ENCODE data around the gene LCN6.
"Not testable (repeated sequence)": the region's sequence is repeated elsewhere in the genome, so short reads cannot be mapped to it uniquely, and the experiment has no call there.

Gene LCN6

DNA sequence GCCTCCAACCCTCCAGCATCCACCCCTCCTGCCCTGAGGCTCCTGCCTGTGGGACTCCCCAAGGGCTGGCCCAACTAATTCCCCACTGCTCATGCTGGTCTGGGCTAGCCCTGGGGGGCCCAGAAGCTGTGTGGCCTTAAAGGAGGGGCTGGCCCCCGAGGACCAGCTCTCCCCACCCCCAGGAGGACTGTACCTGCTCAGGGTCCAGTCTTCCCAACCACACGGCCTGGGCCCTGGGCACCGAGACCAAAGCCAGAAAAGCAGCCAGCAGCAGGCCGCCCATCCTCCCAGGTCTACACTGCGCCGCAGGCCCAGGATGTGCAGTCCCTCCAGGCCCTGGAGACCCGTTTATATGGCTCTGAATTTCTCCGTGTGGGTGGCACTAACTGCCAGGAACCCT lies at the start of gene LCN6:
Gene LCN6, minus strand, starts transcription at position 325 of the 400 bp plus-strand sequence. Its CDS starts 42 bp downstream, at position 283.
- no peak for DNase-seq

GRCh38 chr9:136796775-136797347 lies 48.5 kb upstream of the LCN6 start:
- DNase-seq: not testable (repeated sequence)

DNA sequence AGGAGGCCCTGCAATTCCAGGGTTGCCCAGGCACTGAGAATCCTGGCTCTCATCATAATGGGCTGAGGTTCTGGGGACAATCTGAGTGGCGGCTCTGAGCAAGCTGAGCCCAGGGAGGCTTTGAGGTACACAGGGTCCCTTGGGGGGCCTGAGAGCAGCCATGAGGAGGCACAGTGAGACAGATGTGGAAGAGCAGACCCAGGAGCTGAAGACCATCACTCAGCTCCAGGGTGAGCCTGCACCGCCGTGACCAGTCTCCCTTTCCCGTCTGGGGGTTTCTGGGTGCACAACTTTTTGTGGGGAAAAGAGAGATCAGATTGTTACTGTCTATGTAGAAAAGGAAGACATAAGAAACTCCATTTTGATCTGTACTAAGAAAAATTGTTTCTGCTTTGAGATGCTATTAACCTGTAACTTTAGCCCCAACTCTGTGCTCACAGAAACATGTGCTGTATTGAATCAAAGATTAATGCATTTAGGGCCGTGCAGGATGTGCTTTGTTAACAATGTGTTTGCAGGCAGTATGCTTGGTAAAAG lies 48.0 kb upstream of the LCN6 start, which contains the start of gene CCDC183:
Gene CCDC183, plus strand, starts transcription at position 101 of the 537 bp plus-strand sequence. Its CDS starts 60 bp downstream, at position 161.
- no peak for DNase-seq

DNA sequence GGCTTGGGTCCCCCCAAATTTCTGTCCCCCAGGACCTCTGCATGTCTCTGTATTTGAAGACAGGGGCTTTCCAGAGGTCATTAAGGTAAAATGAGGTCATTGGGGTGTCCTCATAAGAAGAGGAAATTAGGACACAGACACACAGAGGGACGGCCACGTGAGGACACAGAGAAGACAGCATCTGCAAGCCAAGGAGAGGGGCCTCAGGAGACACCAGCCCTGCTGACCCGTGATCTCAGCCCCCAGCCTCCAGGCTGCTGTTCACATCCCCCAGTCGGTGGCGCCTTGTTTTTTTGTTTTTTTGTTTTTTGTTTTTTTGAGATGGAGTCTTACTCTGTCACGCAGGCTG lies 46.6 kb upstream of the LCN6 start:
- no peak for DNase-seq

DNA sequence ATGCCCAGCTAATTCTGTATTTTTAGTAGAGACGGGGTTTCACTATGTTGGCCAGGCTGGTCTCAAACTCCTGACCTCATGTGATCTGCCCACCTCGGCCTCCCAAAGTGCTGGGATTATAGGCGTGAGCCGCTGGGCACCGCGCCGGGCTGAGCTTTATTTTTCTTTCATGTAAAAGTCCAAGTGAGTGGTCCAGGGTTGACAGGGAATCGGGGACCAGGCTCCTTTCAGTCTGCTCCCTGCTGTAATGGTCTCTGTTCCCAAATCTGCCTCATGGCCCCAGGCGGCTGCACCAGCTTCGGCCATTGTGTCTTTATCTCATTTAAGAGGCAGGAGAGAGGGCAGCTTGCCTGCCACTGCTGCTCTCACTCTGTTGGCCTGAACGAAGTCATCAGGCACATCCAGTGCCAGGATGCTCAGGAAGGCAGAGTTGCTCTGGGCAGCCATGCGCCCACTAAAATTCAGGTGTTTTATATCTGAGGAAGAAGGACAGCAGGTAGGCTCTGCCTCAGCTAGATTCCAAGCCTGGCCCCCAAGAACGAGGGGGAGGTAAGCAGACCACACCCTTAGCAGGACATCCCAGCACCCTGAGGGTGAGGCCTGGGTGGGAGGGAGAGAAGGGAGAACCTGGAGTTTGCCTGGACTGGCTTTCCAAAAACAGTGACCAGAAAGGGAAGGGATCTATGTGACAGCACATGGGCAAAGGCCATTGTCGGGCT lies 46.1 kb upstream of the LCN6 start:
- DNase-seq: no peak

DNA sequence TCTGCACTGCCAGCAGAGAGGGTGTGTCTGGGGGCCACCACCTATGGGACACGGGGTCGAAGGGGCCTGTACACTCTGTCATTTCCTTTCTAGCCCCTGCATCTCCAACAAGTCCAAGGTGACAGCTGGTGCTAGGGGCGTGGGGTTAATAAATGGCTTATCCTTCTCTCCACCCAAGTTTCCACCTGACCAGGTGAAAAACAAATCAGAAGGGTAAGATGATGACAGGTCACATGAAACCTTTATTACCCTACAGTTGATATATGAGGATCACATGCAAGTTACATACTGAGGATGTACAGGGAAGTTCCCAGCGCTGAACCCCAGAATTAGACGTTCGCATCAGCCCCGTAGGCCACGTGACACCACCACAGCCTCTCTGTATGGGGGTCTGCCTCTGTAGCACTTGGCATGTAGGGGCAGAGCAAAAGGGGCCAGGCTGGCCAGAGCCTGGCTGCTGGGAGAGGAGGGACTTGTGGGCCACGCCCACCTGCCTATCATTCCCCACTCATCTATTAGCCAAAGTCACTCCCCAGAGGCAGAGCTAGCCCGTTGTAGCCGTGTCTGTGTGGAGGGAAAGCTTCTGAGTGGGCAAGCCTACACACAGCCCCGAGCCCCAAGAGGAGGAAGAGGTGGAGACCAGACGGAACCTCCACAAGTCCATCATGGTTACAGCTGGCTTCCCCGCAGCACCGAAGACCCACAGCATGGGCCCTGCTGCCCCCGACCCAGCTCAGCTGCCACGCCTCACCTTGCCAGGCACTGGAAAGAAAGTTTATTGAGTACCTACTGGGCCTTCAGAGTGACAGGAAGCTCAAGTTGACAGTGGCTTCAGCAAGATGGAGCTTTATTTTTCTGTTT lies 45.0 kb upstream of the LCN6 start:
- DNase-seq: no peak

GRCh38 chr9:136792321-136793085 lies 44.2 kb upstream of the LCN6 start:
- no peak for DNase-seq

GRCh38 chr9:136791516-136792276 lies 43.4 kb upstream of the LCN6 start:
- DNase-seq: peak; percentile 71

DNA sequence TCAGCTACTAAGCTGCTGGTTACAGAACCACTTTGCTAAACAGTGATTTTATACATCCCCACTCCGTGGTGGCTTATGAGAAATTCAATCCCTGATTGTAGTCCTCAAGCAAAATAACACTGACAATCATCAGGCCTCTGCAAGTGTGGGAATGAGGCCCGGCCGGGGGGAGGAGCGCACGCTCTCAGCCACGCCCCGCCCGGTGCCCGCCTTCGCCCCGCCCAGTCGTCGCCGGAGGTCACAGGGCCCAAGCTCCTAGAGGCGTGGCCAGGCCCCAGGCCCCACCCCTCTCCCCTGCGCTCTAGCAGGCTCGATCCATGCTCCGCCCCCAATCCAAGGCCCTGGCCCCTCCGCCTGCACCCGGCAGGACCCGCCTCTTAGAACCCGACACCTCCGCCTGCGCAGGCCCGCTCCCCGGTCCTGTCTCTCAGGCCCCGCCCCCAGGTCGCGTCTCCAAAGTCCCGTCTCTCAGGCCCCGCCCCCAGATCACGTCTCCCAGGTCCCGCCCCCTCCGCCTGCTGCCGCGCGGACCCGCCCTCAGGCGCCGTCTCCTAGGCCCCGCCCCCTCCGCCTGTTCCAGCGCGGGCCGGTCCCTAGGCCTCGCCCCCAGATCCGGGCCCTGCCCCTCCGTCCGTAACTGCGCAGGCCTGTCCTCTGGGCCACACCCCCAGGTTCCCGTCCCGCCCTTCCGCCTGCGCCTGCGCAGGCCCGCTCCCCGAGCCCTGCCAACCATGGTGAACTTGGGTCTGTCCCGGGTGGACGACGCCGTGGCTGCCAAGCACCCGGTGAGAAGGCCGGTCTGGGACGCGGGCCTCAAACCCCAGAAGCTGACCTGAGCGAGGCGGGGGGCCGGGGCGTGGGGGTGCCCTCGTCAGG lies 42.6 kb upstream of the LCN6 start, which contains the start of gene TMEM141:
Gene TMEM141, plus strand, starts transcription at position 705 of the 876 bp plus-strand sequence. Its CDS starts 27 bp downstream, at position 732.
- peak; percentile 100 for DNase-seq

- DNase-seq: no peak
Measured at GRCh38 chr9:136789523-136789937, 41.2 kb upstream of the LCN6 start.

DNA sequence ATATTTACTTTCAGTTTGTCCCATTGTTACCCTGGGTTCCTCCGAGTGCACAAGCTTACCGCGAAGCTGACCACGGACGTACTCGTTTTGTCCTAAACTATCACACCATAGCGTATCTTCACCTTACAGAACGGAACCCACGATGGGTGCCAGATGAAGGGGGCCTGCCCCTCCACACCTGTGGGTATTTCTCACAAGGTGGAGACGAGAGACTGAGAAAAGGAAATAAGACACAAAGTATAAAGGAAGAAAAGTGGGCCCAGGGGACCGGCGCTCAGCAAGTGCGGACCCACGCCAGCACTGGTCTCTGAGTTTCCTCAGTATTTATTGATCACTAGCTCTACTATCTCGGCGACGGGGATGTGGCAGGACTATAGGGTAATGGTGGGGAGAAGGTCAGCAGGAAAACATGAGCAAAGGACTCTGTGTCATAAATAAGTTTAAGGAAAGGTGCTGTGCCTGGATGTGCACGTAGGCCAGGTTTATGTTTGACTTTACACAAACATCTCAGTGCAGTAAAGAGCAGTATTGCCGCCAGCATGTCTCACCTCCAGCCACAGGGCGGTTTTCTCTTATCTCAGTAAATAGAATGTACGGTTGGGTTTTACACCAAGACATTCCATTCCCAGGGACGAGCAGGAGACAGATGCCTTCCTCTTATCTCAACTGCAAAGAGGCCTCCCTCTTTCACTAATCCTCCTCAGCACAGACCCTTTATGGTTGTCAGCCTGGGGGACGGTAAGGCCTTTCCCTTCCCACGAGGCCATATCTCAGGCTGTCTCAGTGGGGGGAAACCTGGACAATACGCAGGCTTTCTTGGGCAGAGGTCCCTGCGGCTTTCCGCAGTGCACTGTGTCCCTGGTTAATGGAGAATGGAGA lies 40.6 kb upstream of the LCN6 start:
- not testable (repeated sequence) for DNase-seq

- peak; percentile 72 for DNase-seq
Measured at GRCh38 chr9:136787690-136788400, 39.5 kb upstream of the LCN6 start.

GRCh38 chr9:136786983-136787382 lies 38.7 kb upstream of the LCN6 start:
- DNase-seq: not testable (repeated sequence)

DNA sequence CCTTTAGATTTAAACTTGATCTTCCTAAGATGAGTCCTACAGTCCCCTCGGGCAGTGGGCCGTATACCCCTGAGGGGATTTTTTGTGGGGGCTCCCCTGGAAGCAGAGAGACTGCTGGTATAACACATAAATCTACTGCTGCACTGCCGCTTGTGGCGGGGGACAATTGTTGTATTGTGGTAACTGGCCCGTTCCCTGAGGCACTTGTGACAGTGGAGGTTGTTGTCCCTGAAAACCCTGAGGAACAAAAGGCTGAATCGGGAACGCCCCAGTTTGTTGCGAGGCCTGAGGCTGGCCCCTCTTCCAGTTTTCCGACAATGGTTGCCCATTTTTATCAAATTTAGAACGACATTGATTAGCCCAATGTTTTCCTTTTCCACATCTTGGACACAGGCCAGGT lies 38.1 kb upstream of the LCN6 start:
- no peak for DNase-seq

DNA sequence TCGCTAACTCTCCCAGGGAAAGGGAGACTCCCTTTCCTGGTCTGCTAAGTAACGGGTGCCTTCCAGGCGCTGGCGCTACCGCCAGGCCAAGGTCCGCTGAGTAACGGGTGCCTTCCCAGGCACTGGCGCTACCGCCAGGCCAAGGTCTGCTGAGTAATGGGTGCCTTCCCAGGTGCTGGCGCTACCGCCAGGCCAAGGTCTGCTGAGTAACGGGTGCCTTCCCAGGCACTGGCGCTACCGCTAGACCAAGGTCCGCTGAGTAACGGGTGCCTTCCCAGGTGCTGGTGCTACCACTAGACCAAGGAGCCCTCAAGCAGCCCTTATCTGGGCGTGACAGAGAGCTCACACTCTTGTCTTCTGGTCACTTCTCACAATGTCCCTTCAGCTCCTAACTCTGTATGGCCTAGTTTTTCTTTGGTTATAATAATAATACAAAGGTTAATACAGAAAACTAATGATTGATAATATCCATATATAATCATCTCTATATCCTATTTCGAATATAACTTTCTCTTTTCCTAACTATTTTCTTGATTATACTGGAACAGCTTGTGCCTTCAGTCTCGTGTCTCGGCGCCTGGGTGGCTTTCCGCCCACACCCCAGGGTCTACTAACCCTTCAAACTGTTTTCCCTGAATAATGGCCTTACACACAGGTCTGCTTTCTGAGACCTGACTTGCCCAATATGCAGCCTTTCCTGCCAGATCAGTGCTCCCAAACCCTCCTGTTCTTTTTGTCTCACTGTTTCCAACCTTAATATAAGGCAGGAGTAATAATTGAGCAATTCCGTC lies 37.4 kb upstream of the LCN6 start:
- not testable (repeated sequence) for DNase-seq

GRCh38 chr9:136784997-136785361 lies 36.7 kb upstream of the LCN6 start:
- DNase-seq: no peak

GRCh38 chr9:136784249-136784996 lies 36.1 kb upstream of the LCN6 start:
- DNase-seq: no peak
